SK-N-SH treated with all-trans-retinoic acid at 6 μM for 48 hours (cell line): ENCODE measurements around the gene C1QTNF9.

ENCODE experiments used
- ARNTL ChIP-seq: fragments of 450-650 bp; formaldehyde crosslinking; IDR thresholded peaks from 2 replicates; pipeline ENCODE4 v1.5.0; 2020; ENCODE audit warnings: low read depth, mild to moderate bottlenecking, moderate library complexity, borderline replicate concordance
- ESRRG ChIP-seq: fragments of 250-450 bp; sonication (Bioruptor Pico); IDR thresholded peaks from 2 replicates; pipeline ENCODE4 v1.6.1; 2021; ENCODE audit warnings: mild to moderate bottlenecking
- OSR1 ChIP-seq: fragments of 250-450 bp; sonication (Bioruptor Pico); IDR thresholded peaks from 2 replicates; pipeline ENCODE4 v1.8.0; 2022; ENCODE audit warnings: moderate library complexity, mild to moderate bottlenecking, inconsistent platforms
- RARB ChIP-seq: fragments of 250-450 bp; sonication (Bioruptor Pico); IDR thresholded peaks from 2 replicates; pipeline ENCODE4 v1.8.0; 2021; ENCODE audit warnings: mild to moderate bottlenecking, moderate library complexity
- TCF4 ChIP-seq: fragments of 250-450 bp; sonication (Bioruptor Pico); IDR thresholded peaks from 2 replicates; pipeline ENCODE4 v1.8.0; 2021; ENCODE audit warnings: mild to moderate bottlenecking, moderate library complexity, borderline replicate concordance
- TOX ChIP-seq: fragments of 250-450 bp; sonication (Bioruptor Pico); IDR thresholded peaks from 2 replicates; pipeline ENCODE4 v1.8.0; 2021; ENCODE audit warnings: mild to moderate bottlenecking, moderate library complexity, borderline replicate concordance
- ZC3H10 ChIP-seq: fragments of 250-450 bp; sonication (Bioruptor Pico); IDR thresholded peaks from 2 replicates; pipeline ENCODE4 v1.5.1; 2021; ENCODE audit warnings: mild to moderate bottlenecking, moderate library complexity
- ZFP30 ChIP-seq: fragments of 450-650 bp; formaldehyde crosslinking; IDR thresholded peaks from 2 replicates; pipeline ENCODE4 v1.5.0; 2022; ENCODE audit warnings: mild to moderate bottlenecking, moderate library complexity
- ZNF565 ChIP-seq: fragments of 450-650 bp; formaldehyde crosslinking; conservative IDR thresholded peaks from 2 replicates; pipeline ENCODE4 v1.5.0; 2020; ENCODE audit warnings: low read depth, mild to moderate bottlenecking, moderate library complexity
- ZNF8 ChIP-seq: fragments of 450-650 bp; formaldehyde crosslinking; IDR thresholded peaks from 2 replicates; pipeline ENCODE4 v1.5.0; 2020; ENCODE audit warnings: mild to moderate bottlenecking, moderate library complexity
- TF ChIP-seq, protein P1 (sequence below): fragments of 250-450 bp; sonication (Bioruptor Pico); IDR thresholded peaks from 2 replicates; pipeline ENCODE4 v1.8.0; 2020; ENCODE audit warnings: mild to moderate bottlenecking, moderate library complexity, borderline replicate concordance
- TF ChIP-seq, protein P2 (sequence below): fragments of 250-450 bp; sonication (Bioruptor Pico); IDR thresholded peaks from 2 replicates; pipeline ENCODE4 v1.5.0; 2020; ENCODE audit warnings: mild to moderate bottlenecking, moderate library complexity

DNA sequence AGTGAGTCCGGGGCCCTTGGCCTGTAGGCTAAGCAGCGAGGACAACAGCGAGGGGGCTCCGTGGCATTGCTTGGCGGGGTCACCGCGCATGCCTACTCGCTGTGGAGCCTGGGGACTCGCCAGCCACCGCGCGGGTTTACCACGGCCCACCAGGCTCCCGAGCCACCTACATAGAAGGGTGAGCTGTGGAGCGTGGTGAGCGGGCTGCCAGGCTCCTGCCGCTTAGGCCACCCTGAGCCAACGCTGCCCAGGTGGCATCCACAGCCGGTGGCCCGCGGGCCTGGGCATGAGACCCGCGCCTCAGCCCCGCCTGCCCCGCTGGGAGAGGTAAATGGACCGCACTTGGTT, 31.2 kb downstream of the C1QTNF9 start:
- TF ChIP-seq, protein P1, sequence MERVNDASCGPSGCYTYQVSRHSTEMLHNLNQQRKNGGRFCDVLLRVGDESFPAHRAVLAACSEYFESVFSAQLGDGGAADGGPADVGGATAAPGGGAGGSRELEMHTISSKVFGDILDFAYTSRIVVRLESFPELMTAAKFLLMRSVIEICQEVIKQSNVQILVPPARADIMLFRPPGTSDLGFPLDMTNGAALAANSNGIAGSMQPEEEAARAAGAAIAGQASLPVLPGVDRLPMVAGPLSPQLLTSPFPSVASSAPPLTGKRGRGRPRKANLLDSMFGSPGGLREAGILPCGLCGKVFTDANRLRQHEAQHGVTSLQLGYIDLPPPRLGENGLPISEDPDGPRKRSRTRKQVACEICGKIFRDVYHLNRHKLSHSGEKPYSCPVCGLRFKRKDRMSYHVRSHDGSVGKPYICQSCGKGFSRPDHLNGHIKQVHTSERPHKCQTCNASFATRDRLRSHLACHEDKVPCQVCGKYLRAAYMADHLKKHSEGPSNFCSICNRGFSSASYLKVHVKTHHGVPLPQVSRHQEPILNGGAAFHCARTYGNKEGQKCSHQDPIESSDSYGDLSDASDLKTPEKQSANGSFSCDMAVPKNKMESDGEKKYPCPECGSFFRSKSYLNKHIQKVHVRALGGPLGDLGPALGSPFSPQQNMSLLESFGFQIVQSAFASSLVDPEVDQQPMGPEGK (CRISPR knock-in tag), result no peak
- TF ChIP-seq TCF4 (CRISPR knock-in tag), result no peak
- no peak for TF ChIP-seq ZFP30 (CRISPR knock-in tag)
- no peak for TF ChIP-seq ARNTL (CRISPR knock-in tag)
- TF ChIP-seq OSR1 (CRISPR knock-in tag), result no peak
- TF ChIP-seq TOX (CRISPR knock-in tag), result no peak
- TF ChIP-seq, protein P2, sequence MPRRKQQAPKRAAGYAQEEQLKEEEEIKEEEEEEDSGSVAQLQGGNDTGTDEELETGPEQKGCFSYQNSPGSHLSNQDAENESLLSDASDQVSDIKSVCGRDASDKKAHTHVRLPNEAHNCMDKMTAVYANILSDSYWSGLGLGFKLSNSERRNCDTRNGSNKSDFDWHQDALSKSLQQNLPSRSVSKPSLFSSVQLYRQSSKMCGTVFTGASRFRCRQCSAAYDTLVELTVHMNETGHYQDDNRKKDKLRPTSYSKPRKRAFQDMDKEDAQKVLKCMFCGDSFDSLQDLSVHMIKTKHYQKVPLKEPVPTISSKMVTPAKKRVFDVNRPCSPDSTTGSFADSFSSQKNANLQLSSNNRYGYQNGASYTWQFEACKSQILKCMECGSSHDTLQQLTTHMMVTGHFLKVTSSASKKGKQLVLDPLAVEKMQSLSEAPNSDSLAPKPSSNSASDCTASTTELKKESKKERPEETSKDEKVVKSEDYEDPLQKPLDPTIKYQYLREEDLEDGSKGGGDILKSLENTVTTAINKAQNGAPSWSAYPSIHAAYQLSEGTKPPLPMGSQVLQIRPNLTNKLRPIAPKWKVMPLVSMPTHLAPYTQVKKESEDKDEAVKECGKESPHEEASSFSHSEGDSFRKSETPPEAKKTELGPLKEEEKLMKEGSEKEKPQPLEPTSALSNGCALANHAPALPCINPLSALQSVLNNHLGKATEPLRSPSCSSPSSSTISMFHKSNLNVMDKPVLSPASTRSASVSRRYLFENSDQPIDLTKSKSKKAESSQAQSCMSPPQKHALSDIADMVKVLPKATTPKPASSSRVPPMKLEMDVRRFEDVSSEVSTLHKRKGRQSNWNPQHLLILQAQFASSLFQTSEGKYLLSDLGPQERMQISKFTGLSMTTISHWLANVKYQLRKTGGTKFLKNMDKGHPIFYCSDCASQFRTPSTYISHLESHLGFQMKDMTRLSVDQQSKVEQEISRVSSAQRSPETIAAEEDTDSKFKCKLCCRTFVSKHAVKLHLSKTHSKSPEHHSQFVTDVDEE (CRISPR knock-in tag), result no peak
- TF ChIP-seq ZNF565 (CRISPR knock-in tag), result no peak
- no peak for TF ChIP-seq ESRRG (CRISPR knock-in tag)
- TF ChIP-seq ZNF8 (CRISPR knock-in tag), result no peak
- TF ChIP-seq ZC3H10, result no peak
- no peak for TF ChIP-seq RARB
